Parathyroid adenoma (tissue), 2 donors: Measurements from ENCODE around the gene STX2.

Source experiments
- H2AFZ ChIP-seq: fragments of 300-600 bp; sonication (generic); one replicate; pipeline ENCODE4 v1.7.0; 2017; ENCODE audit warnings: antibody characterized with exemption, mild to moderate bottlenecking
- H3K27ac ChIP-seq: fragments of 300-600 bp; sonication (generic); one replicate; pipeline ENCODE4 v1.7.0; 2017
- H3K27me3 ChIP-seq: fragments of 300-600 bp; sonication (generic); one replicate; pipeline ENCODE4 v1.7.0; 2017; ENCODE audit warnings: low read length; ENCODE audit not compliant: control insufficient read depth, insufficient read depth
- H3K36me3 ChIP-seq: fragments of 300-600 bp; sonication (generic); one replicate; pipeline ENCODE4 v1.7.0; 2017; ENCODE audit warnings: low read length; ENCODE audit not compliant: control insufficient read depth, insufficient read depth
- H3K4me1 ChIP-seq: fragments of 300-600 bp; sonication (generic); one replicate; pipeline ENCODE4 v1.7.0; 2017; ENCODE audit warnings: control low read depth
- H3K4me2 ChIP-seq: fragments of 300-600 bp; sonication (generic); one replicate; pipeline ENCODE4 v1.7.0; 2017; ENCODE audit warnings: low read length
- H3K4me3 ChIP-seq: fragments of 300-600 bp; sonication (generic); one replicate; pipeline ENCODE4 v1.7.0; 2017; ENCODE audit warnings: low read depth, low read length
- H3K79me2 ChIP-seq: fragments of 300-600 bp; sonication (generic); one replicate; pipeline ENCODE4 v1.7.0; 2017; ENCODE audit warnings: control low read depth
- H3K9ac ChIP-seq: fragments of 300-600 bp; sonication (generic); one replicate; pipeline ENCODE4 v1.7.0; 2017; ENCODE audit warnings: mild to moderate bottlenecking
- H3K9me3 ChIP-seq: fragments of 300-600 bp; sonication (generic); one replicate; pipeline ENCODE4 v1.7.0; 2017; ENCODE audit warnings: low read length; ENCODE audit not compliant: control insufficient read depth
- TF ChIP-seq, protein P1 (sequence below): fragments of 300-600 bp; sonication (generic); IDR thresholded peaks from one replicate; pipeline ENCODE4 v1.7.0; 2017; ENCODE audit warnings: antibody characterized with exemption, mild to moderate bottlenecking
- donor health status: primary hyperparathyroidism.

The STX2 gene

DNA sequence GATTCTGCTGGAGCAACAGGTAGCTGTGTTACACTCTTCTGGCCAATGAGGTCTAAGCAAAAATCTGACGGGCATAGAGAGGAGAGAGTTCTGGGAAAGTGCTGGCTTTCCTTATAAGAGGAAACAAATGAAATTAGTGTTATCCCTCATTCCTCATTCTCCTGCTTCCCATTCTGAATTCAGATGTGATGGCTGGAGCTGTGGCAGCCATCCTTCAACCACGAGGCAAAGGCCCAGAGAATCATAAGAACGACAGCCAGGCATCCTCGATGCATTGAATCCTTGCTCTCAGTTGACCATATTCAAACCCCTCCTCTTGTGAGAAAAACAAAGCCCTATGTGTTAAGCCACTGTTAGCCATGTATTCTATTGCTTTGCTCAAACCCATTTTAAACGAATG is 95.4 kb downstream of the STX2 start:
- no peak overlapping the region for H3K27ac ChIP-seq
- no peak overlapping the region for H3K4me3 ChIP-seq
- no peak overlapping the region for H3K9ac ChIP-seq
- peaks cover 7% of the 10 kb centered on the region for H3K4me1 ChIP-seq
- no peaks in the 10 kb centered on the region for H3K79me2 ChIP-seq
- H3K27me3 ChIP-seq: no peaks in the 10 kb centered on the region
- no peak overlapping the region for H3K4me2 ChIP-seq
- no peaks in the 10 kb centered on the region for H3K36me3 ChIP-seq
- H2AFZ ChIP-seq: no peak overlapping the region
- TF ChIP-seq, protein P1, sequence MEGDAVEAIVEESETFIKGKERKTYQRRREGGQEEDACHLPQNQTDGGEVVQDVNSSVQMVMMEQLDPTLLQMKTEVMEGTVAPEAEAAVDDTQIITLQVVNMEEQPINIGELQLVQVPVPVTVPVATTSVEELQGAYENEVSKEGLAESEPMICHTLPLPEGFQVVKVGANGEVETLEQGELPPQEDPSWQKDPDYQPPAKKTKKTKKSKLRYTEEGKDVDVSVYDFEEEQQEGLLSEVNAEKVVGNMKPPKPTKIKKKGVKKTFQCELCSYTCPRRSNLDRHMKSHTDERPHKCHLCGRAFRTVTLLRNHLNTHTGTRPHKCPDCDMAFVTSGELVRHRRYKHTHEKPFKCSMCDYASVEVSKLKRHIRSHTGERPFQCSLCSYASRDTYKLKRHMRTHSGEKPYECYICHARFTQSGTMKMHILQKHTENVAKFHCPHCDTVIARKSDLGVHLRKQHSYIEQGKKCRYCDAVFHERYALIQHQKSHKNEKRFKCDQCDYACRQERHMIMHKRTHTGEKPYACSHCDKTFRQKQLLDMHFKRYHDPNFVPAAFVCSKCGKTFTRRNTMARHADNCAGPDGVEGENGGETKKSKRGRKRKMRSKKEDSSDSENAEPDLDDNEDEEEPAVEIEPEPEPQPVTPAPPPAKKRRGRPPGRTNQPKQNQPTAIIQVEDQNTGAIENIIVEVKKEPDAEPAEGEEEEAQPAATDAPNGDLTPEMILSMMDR: no peak
- no peaks in the 10 kb centered on the region for H3K9me3 ChIP-seq

DNA sequence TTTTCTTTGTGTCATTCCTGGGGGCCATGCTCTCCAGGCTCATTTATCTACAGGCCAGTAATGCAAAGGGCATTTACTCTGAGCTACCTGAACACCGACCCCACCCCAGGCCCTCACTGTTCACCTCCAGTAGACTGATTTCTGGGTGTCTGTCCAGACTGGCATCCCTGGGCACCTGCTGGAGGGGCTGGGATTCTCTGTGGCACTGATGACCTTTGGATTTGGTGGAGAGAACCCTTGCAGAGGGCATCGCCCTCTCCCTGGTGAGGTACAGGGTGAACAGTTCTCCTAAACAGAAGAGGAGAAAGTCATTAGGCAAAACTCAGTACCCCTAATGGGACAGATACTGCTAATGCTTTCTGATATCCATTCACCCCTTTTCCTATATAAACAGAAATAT is 95.9 kb downstream of the STX2 start:
- H3K36me3 ChIP-seq: no peaks in the 10 kb centered on the region
- no peak overlapping the region for H3K4me3 ChIP-seq
- TF ChIP-seq, protein P1: no peak
- H3K27ac ChIP-seq: no peak overlapping the region
- no peak overlapping the region for H3K4me2 ChIP-seq
- no peaks in the 10 kb centered on the region for H3K79me2 ChIP-seq
- no peaks in the 10 kb centered on the region for H3K27me3 ChIP-seq
- H3K9me3 ChIP-seq: no peaks in the 10 kb centered on the region
- no peak overlapping the region for H2AFZ ChIP-seq
- H3K4me1 ChIP-seq: peaks cover 6% of the 10 kb centered on the region
- H3K9ac ChIP-seq: no peak overlapping the region

DNA sequence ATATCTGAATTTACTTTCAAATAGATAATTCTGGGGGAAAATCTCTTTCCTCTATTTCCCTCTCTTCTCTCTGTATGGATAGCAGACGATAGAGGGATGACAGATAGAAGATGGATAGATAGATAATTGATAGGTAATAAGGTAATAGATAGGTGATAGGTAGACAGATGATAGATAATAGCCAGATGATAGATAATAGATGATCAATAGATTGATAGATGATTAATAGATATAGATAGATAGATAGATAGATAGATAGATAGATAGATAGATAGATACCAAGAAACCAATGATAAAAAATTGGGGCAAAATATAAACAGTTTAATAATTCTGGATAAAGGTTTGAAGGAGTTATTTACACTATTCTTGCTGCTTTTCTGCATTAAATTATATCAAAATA is 96.3 kb downstream of the STX2 start:
- Histone ChIP-seq H3K4me2 (no peak overlapping the region), H3K4me1 (peaks cover 1% of the 10 kb centered on the region), H3K27ac (no peak overlapping the region), H3K36me3 (no peaks in the 10 kb centered on the region), H3K79me2 (no peaks in the 10 kb centered on the region), H3K9ac (no peak overlapping the region), H3K9me3 (no peaks in the 10 kb centered on the region), H3K4me3 (no peak overlapping the region), H2AFZ (no peak overlapping the region), H3K27me3 (no peaks in the 10 kb centered on the region)
- TF ChIP-seq, protein P1: no peak

DNA sequence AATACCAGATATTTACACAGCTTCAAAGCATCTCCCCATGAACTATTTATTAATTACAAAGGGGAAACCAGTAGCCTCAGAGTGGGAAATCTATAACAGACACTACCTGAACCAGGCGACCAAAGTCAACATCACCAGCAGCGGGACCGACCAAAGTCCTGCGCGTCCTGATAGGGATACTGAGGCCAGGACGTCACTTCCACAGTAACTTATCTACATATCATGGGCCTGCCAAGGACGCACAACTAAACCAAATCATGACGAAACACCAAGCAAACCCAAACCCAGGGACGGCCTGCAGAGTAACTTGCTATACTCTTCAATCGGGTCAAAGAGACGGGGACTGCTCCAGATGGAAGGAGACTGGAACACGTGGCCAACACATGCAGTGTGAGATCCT is 96.9 kb downstream of the STX2 start:
- H3K4me3 ChIP-seq: no peak overlapping the region
- H3K4me1 ChIP-seq: no peaks in the 10 kb centered on the region
- no peak overlapping the region for H3K27ac ChIP-seq
- H3K27me3 ChIP-seq: no peaks in the 10 kb centered on the region
- no peaks in the 10 kb centered on the region for H3K79me2 ChIP-seq
- no peak overlapping the region for H2AFZ ChIP-seq
- H3K4me2 ChIP-seq: no peak overlapping the region
- H3K9ac ChIP-seq: no peak overlapping the region
- TF ChIP-seq, protein P1: no peak
- H3K9me3 ChIP-seq: no peaks in the 10 kb centered on the region
- no peaks in the 10 kb centered on the region for H3K36me3 ChIP-seq
